Activated CD4-positive, alpha-beta memory T cell treated with anti-CD3 and anti-CD28 coated beads for 36 hours (primary cell): ENCODE measurements around the gene VSTM4. TPM values are rescaled to one million over a fixed set of nuclear protein-coding genes. Genes with fewer than 3 reads are reported as not detected.

Source experiments
- CTCF ChIA-PET: fragments of 350-600 bp; sonication (Branson Sonifier 250); formaldehyde crosslinking; loops from one replicate; lab custom pipeline; 2021; ENCODE audit warnings: antibody characterized with exemption, inconsistent platforms; lab: Charles Lee
- POLR2A ChIA-PET: fragments of 350-600 bp; sonication (Branson Sonifier 250); formaldehyde crosslinking; loops from one replicate; lab custom pipeline; 2021; ENCODE audit warnings: antibody characterized with exemption; lab: Charles Lee
- DNase-seq: peaks from one replicate; pipeline ENCODE4 v3.0.0-alpha.2; 2020
- H3K27ac Mint-ChIP-seq: one replicate; pipeline ENCODE4 v1.8.0; 2021; ENCODE audit warnings: mixed read lengths
- H3K27me3 Mint-ChIP-seq: one replicate; pipeline ENCODE4 v1.8.0; 2021; ENCODE audit warnings: mixed read lengths
- H3K36me3 Mint-ChIP-seq: one replicate; pipeline ENCODE4 v1.8.0; 2021; ENCODE audit warnings: mixed read lengths
- H3K4me1 Mint-ChIP-seq: one replicate; pipeline ENCODE4 v1.8.0; 2021; ENCODE audit warnings: low read depth, mixed read lengths
- H3K4me3 Mint-ChIP-seq: one replicate; pipeline ENCODE4 v1.8.0; 2021; ENCODE audit warnings: mild to moderate bottlenecking, mixed read lengths
- H3K9me3 Mint-ChIP-seq: one replicate; pipeline ENCODE4 v1.8.0; 2021; ENCODE audit warnings: mixed read lengths
- intact Hi-C: fragments of 100-400 bp; cut with micrococcal nuclease; formaldehyde crosslinking; loops from one replicate; pipeline ENCODE4 v1.15.1; 2023
- total RNA-seq, 2 experiments: library from RNA; stranded (reverse); gene quantifications; one replicate each; pipeline ENCODE4 v1.2.3, GENCODE V29; 2021

Gene VSTM4
- total RNA-seq, 2 experiments from 2014 or later, result 0.10 to 0.24 TPM

DNA sequence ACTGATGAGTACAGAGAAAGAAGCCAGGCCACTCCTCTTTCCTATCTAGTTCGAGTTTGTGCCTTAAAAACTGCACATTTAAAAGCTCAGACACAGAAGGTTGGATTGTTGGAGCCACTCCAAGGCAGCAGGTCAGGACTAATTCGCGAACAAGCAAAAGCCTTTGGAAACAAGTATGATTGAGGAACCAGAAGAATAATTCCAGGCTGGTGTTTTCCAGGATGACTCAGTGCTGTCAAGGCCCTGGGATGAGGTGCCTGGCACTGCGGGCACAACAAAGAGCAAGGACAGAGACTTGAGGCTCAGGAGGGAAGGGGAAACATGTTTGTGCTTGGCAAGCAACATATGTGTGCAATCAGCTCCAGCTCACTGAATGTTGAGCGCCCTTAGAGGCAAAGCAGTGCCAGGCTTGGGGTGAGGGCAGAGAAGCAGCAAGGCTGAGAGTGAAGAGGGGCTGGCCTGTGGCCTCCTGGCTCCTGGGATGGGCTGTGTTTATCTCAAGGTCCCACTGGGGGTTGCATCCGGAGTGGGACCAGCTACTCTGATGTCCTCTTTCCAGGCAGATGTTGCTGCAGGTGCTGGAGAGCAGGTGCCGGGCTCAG lies 44.1 kb downstream of the VSTM4 start:
- intact Hi-C loops, result no loop called here
- H3K27ac Mint-ChIP-seq, result no peak overlapping the region

DNA sequence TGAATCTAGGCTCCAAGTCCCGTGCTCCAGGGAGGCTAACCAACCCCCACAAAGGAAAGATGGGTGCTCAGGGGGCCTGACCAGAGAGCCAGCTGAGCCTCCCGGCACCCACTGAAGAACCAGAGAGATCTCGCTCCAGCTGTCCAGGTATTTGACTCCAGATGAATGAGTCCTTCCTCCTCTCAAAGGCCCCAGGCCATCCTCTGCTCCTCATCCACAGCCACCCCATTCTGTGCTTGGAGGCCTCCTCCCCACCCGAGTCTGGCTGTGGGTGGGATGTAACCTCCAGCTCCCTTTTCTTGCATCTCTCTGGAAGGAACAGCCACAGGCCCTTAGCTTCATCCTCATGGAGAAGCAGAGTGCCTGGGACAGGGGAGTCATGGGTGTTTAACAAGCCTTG lies 44.6 kb downstream of the VSTM4 start:
- Mint-ChIP-seq H3K36me3 (no peaks in the 10 kb centered on the region), H3K4me1 (no peaks in the 10 kb centered on the region), H3K9me3 (no peaks in the 10 kb centered on the region), H3K4me3 (no peak overlapping the region), H3K27ac (no peak overlapping the region), H3K27me3 (peaks cover 2% of the 10 kb centered on the region)
- ChIA-PET CTCF (interaction anchor here (1.7 kb wide), 1 partner anchor 9 kb away, joined by 6 read pairs; no protein-coding TSS in a partner anchor), POLR2A (interaction anchor here (1.5 kb wide), 1 partner anchor 10 kb away, joined by 4 read pairs; no protein-coding TSS in a partner anchor)
- DNase-seq, result no peak
- intact Hi-C loops, result no loop called here

More for the DNA sequence above, 44.1 kb downstream of the VSTM4 start:
- Mint-ChIP-seq H3K9me3 (no peaks in the 10 kb centered on the region), H3K27me3 (peaks cover 4% of the 10 kb centered on the region), H3K4me1 (peaks cover 2% of the 10 kb centered on the region), H3K4me3 (no peak overlapping the region), H3K36me3 (no peaks in the 10 kb centered on the region)
- ChIA-PET CTCF (interaction anchor here (1.7 kb wide), 1 partner anchor 9 kb away, joined by 6 read pairs; no protein-coding TSS in a partner anchor), POLR2A (interaction anchor here (1.5 kb wide), 1 partner anchor 10 kb away, joined by 4 read pairs; no protein-coding TSS in a partner anchor)
- DNase-seq, result no peak

DNA sequence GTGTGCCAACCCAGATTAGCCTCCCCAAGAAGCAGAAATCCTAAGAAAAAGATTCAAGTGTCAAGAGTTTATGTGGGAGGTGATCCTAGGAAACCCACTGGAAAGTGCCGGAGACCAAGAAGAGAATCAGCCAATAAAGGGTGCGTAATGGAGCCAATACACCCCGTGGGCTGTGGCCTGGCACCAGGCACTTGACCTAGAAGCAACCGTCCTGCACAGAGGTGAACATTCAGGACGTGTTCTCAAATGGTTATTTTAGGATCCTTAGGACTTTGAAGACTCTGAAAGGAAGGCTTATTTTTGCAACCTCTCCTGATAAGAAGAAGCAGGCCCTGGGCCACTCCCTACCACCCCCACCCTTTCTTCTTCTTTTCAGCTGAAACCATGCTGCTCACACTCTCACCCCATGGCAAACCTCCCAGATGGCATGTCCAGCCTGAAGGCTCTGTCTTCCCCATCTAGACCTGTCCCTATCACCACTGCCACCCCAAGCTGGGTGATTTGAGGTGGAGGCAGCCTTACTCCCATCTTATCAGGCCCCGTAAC lies 46.6 kb downstream of the VSTM4 start:
- peaks cover 5% of the 10 kb centered on the region for H3K27me3 Mint-ChIP-seq
- DNase-seq, result no peak
- H3K4me3 Mint-ChIP-seq, result no peak overlapping the region
- intact Hi-C loops, result no loop called here
- no peaks in the 10 kb centered on the region for H3K36me3 Mint-ChIP-seq
- no peaks in the 10 kb centered on the region for H3K4me1 Mint-ChIP-seq
- POLR2A ChIA-PET, result no interaction called here
- no peak overlapping the region for H3K27ac Mint-ChIP-seq
- CTCF ChIA-PET, result no interaction called here
- no peaks in the 10 kb centered on the region for H3K9me3 Mint-ChIP-seq

DNA sequence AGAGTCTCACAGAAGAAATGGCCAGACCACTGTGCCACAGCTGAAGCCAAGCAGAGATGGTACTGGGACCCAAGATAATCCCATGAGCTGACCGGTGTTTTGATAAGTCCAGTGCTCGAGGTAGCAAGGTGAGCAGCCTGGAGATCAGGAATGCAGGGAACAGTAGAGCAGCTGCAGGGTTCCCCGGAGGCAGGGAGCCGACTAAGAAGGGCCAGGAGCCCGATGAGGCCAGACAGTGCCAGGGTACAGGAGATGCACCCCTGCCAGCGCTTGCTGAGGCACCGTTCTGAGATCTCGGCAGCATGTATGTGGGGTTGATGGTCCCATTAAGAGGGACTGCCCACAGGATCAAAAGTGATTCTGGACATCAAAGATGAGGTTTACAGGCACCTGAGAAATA lies 47.1 kb downstream of the VSTM4 start:
- ChIA-PET POLR2A (no interaction called here), CTCF (no interaction called here)
- peaks cover 5% of the 10 kb centered on the region for H3K27me3 Mint-ChIP-seq
- intact Hi-C loops, result no loop called here
- H3K9me3 Mint-ChIP-seq, result peaks cover 1% of the 10 kb centered on the region
- H3K4me1 Mint-ChIP-seq, result no peaks in the 10 kb centered on the region
- no peaks in the 10 kb centered on the region for H3K36me3 Mint-ChIP-seq
- no peak for DNase-seq
- H3K4me3 Mint-ChIP-seq, result no peak overlapping the region
- no peak overlapping the region for H3K27ac Mint-ChIP-seq

DNA sequence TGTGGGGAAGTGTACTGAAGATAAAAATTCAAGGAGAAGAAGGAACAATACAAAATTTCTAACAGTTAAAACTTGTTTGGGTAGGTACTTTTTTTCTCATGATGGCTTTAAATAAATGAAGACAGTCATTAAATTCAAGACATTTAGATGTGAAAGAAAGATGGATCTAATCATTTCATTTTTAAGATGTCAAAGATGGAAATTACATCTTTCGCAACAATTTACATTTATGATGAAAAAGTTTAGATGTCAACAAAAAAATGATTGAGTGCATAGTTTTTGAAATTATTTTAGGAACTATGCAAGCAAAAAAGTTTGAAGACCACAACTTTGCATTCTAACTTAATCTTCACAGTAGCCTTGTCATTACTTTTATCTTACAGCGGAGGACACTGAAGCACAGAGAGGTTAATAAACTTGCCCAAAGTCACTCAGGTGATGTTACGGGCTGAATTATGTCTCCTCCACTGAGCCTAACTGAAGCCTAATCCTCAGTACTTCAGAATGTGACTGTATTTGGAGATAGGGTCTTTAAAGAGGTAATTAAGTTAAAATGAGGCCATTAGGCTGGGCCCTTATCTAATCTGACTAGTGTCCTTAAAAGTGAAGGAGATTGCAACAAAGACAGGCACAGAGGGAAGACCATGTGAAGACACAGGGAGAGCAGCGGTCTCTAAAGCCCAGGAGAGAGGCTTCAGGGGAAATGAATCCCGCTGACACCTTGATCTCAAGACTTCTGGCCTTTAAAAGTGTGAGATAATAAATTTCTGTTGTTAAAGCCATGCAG lies 48.2 kb downstream of the VSTM4 start:
- Mint-ChIP-seq H3K9me3 (peaks cover 8% of the 10 kb centered on the region), H3K36me3 (no peaks in the 10 kb centered on the region), H3K27me3 (peaks cover 5% of the 10 kb centered on the region), H3K4me1 (no peaks in the 10 kb centered on the region), H3K27ac (no peak overlapping the region), H3K4me3 (no peak overlapping the region)
- ChIA-PET POLR2A (no interaction called here), CTCF (no interaction called here)
- no peak for DNase-seq
- intact Hi-C loops, result no loop called here

DNA sequence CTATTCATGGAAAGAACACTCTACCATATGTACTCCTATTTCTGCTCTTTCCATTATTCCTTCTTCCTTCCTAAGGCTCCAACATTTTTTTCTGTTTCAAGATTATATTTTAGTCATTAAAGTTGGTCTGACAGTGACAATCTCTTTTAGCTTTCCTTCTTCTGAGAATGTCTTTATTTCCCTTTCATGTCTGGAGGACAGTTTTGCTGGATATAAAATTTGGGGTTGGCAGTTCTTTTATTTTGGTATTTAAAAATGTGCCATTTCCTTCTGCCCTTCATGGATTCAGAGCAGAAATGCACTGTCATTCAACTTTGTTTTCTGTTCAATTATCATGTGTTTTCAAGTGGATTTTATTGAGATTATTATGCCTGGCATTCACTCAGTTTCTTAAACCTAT lies 53.1 kb downstream of the VSTM4 start:
- Mint-ChIP-seq H3K36me3 (no peaks in the 10 kb centered on the region), H3K27ac (no peak overlapping the region), H3K4me1 (no peaks in the 10 kb centered on the region), H3K4me3 (no peak overlapping the region), H3K27me3 (peaks cover 5% of the 10 kb centered on the region), H3K9me3 (peaks cover 28% of the 10 kb centered on the region)
- intact Hi-C loops, result no loop called here
- no peak for DNase-seq
- CTCF ChIA-PET, result no interaction called here
- POLR2A ChIA-PET, result no interaction called here

DNA sequence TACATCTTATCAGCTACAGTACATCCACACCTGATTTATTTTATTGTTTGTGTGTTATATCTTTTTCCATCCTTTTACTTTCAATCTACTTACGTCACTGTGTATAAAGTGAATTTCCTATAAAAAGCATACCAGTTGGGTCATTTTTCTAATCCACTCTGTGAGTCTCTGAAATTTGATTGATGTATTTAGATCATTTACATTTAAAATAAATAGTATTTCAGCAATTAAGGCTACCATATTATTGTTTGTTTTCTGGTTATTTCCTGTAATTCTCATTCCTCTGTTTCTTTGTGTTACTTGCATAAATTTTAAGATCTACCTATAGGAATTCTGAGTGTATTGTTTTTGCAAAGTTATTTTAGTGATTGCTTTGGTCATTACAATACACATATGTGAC lies 53.7 kb downstream of the VSTM4 start:
- Mint-ChIP-seq H3K27ac (no peak overlapping the region), H3K27me3 (peaks cover 5% of the 10 kb centered on the region), H3K36me3 (no peaks in the 10 kb centered on the region), H3K4me3 (no peak overlapping the region), H3K9me3 (peaks cover 28% of the 10 kb centered on the region), H3K4me1 (no peaks in the 10 kb centered on the region)
- no peak for DNase-seq
- ChIA-PET POLR2A (no interaction called here), CTCF (no interaction called here)
- intact Hi-C loops, result no loop called here

DNA sequence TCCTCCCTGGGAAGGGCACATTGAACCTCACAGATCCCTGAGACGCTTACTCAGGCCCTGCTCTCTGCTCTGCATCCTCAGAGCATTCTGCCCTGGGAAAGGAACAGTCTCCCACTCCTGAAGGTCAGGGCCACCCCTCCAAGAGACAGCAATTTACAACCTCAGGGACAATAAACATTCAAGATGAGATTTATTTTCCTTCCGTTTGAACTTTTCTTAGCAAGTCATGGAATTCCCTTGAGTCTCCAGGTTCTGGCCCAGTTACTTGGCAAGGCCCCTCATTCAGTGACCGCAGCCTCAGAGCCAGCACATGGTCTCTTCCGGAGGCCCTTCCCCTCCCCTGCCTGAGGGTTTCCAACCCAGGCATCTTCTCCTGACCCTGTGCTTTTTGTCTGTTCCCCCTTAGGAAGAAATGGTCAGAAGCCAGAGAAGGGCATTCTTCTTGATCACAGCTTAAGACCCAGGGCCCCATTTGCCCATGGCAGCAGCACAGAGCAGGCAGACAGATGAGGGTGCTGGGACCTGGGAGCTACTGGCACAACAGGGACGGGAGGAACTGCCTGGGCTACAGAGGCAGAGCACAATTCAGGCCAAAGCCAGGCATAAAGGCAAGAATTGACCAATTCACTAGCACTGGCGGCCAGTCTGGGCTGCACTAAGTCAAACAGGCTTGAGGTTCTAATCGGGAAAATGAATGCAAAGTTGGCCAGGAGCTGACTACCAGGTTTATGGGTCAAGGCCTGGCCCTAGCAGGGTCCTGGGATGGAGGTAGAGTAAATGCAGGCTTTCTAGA lies 56.7 kb downstream of the VSTM4 start:
- no peak for DNase-seq
- intact Hi-C loops, result no loop called here
- Mint-ChIP-seq H3K27ac (no peak overlapping the region), H3K36me3 (no peaks in the 10 kb centered on the region), H3K4me1 (no peaks in the 10 kb centered on the region), H3K4me3 (no peak overlapping the region), H3K27me3 (peaks cover 3% of the 10 kb centered on the region), H3K9me3 (peaks cover 28% of the 10 kb centered on the region)
- POLR2A ChIA-PET, result no interaction called here
- CTCF ChIA-PET, result no interaction called here

DNA sequence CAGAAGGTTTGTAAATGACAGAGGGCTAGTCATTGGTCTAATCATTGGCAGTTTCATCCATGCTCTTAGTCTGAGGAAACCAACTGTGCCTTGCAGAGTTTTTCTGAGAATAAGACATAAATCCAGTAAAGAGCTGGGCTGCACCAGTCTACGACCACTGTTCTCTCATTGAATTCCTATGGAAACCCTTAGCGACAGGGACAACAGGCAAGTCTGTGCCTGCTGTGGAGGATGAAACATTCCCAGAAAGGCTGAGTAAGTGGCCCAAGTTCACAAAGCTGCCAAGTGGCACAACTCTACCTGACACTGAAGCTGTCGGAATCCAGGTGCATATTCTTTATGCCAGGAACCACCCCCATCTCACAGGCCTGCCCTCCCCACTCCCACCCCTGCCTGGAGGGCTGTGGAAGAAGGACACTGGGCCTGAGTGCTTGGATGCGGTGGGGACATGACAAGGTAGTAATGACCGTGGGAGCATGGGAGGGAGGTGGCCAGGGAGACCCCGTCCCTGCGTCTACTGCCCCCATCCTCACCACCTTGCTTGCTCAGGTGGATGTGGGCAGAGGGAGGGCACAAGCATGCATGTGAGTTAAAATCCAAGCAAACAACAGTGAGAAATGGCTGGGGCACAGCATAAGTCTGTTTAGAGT lies 58.0 kb downstream of the VSTM4 start:
- Mint-ChIP-seq H3K9me3 (peaks cover 22% of the 10 kb centered on the region), H3K27ac (no peak overlapping the region), H3K4me3 (no peak overlapping the region), H3K27me3 (peaks cover 3% of the 10 kb centered on the region), H3K4me1 (no peaks in the 10 kb centered on the region), H3K36me3 (no peaks in the 10 kb centered on the region)
- intact Hi-C loops, result no loop called here
- ChIA-PET POLR2A (no interaction called here), CTCF (no interaction called here)
- DNase-seq, result no peak

DNA sequence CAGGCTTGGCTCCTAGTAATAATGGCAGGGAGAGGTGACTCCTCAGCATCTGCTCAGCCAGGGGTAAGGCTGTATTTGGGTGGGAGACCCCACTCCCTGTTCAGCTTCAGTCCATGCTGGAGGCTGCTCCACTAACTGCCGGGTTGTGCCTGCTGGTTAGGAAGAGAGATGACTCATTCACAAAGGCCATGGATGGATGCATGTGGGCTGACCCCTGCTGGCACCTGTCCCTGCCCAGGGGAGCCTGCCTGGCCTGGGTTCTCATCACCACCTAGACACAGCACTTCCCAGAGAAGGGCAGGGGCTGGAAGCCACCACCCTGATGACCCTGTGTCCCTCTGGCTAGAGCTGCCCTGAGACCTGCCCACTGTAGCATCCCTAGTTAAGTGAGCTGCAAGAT lies 59.0 kb downstream of the VSTM4 start:
- Mint-ChIP-seq H3K9me3 (peaks cover 13% of the 10 kb centered on the region), H3K4me1 (no peaks in the 10 kb centered on the region), H3K27me3 (peaks cover 3% of the 10 kb centered on the region), H3K36me3 (no peaks in the 10 kb centered on the region), H3K27ac (no peak overlapping the region), H3K4me3 (no peak overlapping the region)
- ChIA-PET POLR2A (no interaction called here), CTCF (no interaction called here)
- intact Hi-C loops, result no loop called here
- no peak for DNase-seq

DNA sequence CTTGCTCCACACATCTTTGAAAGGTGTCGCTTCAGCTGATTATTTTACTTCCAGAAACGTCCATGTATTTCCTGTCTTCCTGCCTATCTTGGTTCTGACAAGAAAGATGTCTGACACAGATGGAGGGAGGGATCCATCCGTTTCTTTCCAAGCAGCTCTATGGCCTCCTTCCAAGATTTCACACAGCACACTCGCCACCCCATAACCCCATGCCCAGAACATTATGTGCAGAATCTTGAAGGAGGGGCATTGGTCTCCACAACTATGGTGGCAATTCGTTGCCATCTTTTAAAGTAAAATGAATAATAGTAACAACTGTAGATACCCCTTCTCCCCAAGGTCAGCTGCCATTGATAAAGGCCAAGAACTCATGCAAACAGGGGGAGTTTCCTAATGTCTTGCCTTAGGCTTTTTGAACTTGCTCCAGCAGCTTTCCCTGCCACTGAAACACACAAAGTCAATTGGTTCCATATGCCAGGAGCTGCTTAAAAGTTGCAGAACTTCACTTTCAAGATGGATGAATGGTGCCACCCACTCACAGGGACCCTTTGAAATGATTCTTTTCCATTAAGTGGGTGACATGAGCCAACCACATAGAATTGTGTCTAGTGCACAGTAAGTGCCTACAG lies 60.0 kb downstream of the VSTM4 start:
- H3K4me1 Mint-ChIP-seq, result no peaks in the 10 kb centered on the region
- H3K27ac Mint-ChIP-seq, result no peak overlapping the region
- DNase-seq, result no peak
- peaks cover 3% of the 10 kb centered on the region for H3K27me3 Mint-ChIP-seq
- no peaks in the 10 kb centered on the region for H3K36me3 Mint-ChIP-seq
- H3K9me3 Mint-ChIP-seq, result peaks cover 5% of the 10 kb centered on the region
- CTCF ChIA-PET, result no interaction called here
- no peak overlapping the region for H3K4me3 Mint-ChIP-seq
- POLR2A ChIA-PET, result no interaction called here
- intact Hi-C loops, result no loop called here
